KBM-7 (cell line): ENCODE data around the gene CBX3.
A peak's percentile ranks its signal among the peaks of the same experiment; 100 is the strongest.
"Not testable (repeated sequence)": the region's sequence is repeated elsewhere in the genome, so short reads cannot be mapped to it uniquely, and the experiment has no call there.

ENCODE experiments used
- DNase-seq: peaks from one replicate; pipeline ENCODE4 v3.0.0-alpha.2; 2015
- in situ Hi-C: fragments of 300-500 bp; cut with MboI; formaldehyde crosslinking; loops from 2 replicates; pipeline ENCODE4 v1.14.3; 2020; ENCODE audit warnings: low sequenced_read_pairs, low pct_unique_long_range_greater_than_20kb, mixed read lengths

Gene CBX3

GRCh38 chr7:26185844-26186180 is 15.7 kb upstream of the CBX3 start:
- no peak for DNase-seq
- in situ Hi-C loops, result no loop called here

- in situ Hi-C loops, result no loop called here
- no peak for DNase-seq
Measured at GRCh38 chr7:26186364-26187311, 14.9 kb upstream of the CBX3 start.

GRCh38 chr7:26187380-26188205 is 14.0 kb upstream of the CBX3 start:
- in situ Hi-C loops, result no loop called here
- peak; percentile 60 for DNase-seq

GRCh38 chr7:26188206-26188956 is 13.2 kb upstream of the CBX3 start:
- DNase-seq, result no peak
- in situ Hi-C loops, result no loop called here

- in situ Hi-C loops, result no loop called here
- DNase-seq, result no peak
Measured at GRCh38 chr7:26188957-26189541, 12.5 kb upstream of the CBX3 start.

GRCh38 chr7:26189697-26190096 is 11.8 kb upstream of the CBX3 start:
- in situ Hi-C loops, result no loop called here
- no peak for DNase-seq

- DNase-seq, result no peak
- in situ Hi-C loops, result no loop called here
Measured at GRCh38 chr7:26190417-26190869, 11.1 kb upstream of the CBX3 start.

GRCh38 chr7:26191233-26191973 is 10.1 kb upstream of the CBX3 start:
- in situ Hi-C loops, result no loop called here
- no peak for DNase-seq

- DNase-seq, result no peak
- in situ Hi-C loops, result no loop called here
Measured at GRCh38 chr7:26191974-26192479, 9.5 kb upstream of the CBX3 start.

- DNase-seq, result peak; percentile 45
- in situ Hi-C loops, result no loop called here
Measured at GRCh38 chr7:26192485-26193087, 9.0 kb upstream of the CBX3 start.

- in situ Hi-C loops, result no loop called here
- DNase-seq, result no peak
Measured at GRCh38 chr7:26193432-26194207, 7.9 kb upstream of the CBX3 start.

- in situ Hi-C loops, DNase-seq: not testable (repeated sequence)
Measured at GRCh38 chr7:26194764-26195163, 6.8 kb upstream of the CBX3 start.

- no peak for DNase-seq
- in situ Hi-C loops, result no loop called here
Measured at GRCh38 chr7:26195182-26195581, 6.4 kb upstream of the CBX3 start.

- no peak for DNase-seq
- in situ Hi-C loops, result no loop called here
Measured at GRCh38 chr7:26195867-26196657, 5.5 kb upstream of the CBX3 start.

GRCh38 chr7:26197153-26198115 is 4.1 kb upstream of the CBX3 start:
- in situ Hi-C loops, result no loop called here
- DNase-seq, result peak; percentile 74
